ENCODE results near the gene WDR47. TPM values are rescaled to one million over a fixed set of nuclear protein-coding genes. Genes with fewer than 3 reads are reported as not detected.

Gene WDR47
- 14.2 and 16.8 TPM in 2 replicates for total RNA-seq (2014; rRNA removed; shearing (Covaris generic))

DNA sequence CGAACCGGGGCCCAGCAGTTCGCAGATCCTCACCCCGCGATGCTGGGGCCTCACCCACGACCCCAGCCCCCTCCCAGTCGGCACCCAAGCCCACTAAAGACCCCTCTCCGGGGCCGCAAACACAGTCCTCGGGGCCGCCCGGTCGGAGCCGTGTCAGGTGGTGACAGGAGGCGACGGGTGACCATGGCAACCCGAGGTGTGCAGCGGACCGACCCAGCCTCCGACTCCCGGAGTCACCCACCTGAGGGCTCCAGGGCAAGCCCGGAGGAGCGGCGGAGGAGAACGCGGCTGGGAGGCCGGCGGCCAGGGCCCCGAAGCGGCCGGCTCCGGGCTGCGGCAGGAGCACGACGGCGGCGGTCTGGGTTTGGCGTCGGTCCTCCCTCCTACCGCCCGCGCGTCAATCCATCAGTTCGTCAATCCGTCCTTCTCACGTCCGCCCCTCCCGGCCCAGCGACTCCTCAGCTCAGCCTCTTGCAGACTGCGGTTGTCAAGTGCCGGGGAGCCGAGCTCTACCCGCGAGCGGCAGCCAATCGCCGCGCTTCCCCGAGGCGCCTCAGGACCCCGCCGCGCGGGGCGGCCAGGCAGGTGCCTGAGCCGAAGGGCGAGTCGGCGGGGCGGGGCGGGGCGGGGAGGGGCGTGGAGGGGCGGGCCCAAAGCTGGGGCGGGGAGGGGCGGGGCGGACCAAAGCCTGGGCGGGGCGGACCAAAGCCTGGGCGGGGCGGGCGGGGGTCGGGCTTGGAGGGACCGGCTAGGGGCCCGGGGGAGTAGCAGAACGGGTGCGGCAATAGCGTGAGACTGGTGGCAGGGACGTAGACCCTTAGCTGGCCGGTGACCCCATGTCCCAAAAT lies at the start of gene WDR47:
TSS of gene WDR47 (minus strand) at position 482 of the 848 bp plus-strand sequence. CDS start 18,590 bp downstream, outside the sequence.
- peak; percentile 99 for DNase-seq (ENCODE audit: low read depth)

DNA sequence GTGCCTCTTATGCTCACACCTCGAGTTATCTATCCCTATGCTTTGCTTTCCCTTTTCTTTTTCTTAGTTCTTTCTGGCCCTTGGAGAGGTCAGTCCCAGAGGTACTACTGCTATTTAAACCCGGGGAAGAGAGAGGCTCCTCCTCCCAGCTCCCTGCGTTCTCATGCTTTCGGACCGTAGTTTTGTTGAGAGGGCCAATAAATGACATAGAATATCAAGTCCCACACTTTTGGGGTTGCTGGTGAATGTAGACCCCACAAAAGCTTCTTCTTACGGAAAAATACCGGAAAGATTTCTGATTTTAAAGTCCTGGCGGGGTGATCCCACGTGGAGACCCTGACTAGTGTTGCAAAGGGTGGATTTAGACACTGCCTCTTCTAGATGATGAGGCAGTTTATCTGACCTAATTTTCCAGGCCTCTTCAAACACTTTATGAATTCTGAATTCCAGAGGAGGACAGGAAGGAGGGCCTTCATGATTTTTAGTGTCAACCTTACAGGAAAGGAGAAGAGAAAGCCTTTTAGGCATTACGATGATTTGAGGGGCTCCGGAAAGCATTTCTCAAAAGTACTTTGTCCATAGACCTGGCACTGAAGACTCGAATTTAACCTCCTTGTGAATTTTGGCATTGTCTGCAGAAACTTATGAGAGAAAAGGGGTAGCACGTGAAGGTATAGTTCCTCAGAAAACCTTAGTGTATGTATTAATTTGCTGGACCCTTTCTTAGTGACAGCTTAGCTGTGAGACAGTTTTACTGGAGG lies 49.4 kb upstream of the WDR47 start:
- no peak for DNase-seq (ENCODE audit: low read depth)

DNA sequence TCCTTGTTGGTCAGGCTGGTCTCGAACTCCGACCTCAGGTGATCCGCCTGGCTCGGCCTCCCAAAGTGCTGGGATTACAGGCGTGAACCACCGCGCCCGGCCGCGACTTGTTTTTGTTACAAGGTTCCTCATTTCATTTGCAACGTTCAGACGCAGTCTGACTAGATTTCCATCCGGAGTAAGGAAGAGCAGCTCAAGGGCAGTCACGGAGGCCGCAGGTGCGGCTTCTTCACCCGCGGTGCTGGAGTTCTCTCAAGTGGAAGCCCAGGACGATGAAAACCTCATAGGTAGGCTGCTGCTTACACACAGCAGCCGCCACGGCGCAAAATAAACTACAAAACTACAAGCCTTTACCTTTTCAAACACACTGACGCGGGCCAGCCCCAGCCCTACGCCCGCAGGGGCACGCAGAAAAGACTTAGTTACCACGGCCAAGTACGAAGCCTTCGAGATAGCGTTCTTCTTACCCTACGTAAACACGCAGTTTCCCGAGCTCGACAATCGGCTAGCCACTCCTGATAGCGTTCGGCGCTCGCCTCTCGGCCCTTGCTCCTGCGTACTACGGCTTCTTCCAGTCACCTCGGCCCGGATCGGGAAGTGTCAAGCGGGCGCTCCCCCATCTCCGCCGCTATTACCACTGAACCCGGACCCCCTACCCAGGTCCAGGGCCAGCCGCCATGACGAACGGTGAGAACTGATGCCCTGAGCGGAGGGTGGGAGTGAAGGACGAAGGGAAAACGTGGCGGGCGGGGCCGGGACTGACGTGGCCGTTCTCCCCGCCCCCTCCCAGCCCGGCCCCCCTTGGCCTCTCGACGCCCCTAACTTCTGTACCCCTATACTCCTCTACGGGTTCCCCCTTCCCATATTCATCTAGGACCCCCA lies 48.5 kb upstream of the WDR47 start, which contains the start of gene TMEM167B:
TSS of gene TMEM167B (plus strand) at position 569 of the 882 bp plus-strand sequence. CDS start at position 678, 109 bp downstream.
- peak; percentile 96 for DNase-seq (ENCODE audit: low read depth)

DNA sequence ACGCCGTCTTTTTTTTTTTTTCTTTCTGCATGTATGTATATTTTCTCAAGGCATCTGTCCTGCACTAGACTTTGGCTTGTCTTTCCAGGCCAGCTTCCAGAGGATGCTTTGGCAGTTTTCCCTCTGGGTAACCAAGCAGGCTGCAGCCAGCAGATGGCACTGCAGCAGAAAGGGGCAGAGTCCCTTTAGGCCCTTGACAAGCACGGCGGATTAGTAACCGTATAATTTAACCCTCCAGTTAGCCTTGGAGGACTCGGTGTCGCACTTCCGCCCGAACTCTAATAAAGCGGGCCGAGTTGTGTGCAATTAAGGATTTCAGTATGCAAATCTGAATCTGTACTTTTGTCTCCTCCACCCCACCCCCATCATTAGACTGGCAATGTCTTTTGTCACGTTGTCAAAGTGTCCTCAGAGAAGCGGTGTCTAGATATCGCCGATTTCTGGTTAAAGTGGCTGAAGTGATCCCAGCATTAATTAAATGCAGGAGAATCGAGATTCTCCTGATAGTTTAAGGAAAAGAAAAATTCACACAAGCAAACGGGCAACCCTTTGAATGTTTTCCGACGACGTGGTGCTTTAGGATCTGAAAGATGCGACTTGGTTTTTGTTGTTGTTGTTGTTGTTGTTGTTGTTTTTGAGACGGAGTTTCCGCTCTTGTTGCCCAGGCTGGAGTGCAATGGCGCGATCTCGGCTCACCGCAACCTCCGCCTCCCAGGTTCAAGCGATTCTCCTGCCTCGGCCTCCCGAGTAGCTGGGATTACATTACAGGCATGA lies 47.5 kb upstream of the WDR47 start:
- DNase-seq (ENCODE audit: low read depth): peak; percentile 53

DNA sequence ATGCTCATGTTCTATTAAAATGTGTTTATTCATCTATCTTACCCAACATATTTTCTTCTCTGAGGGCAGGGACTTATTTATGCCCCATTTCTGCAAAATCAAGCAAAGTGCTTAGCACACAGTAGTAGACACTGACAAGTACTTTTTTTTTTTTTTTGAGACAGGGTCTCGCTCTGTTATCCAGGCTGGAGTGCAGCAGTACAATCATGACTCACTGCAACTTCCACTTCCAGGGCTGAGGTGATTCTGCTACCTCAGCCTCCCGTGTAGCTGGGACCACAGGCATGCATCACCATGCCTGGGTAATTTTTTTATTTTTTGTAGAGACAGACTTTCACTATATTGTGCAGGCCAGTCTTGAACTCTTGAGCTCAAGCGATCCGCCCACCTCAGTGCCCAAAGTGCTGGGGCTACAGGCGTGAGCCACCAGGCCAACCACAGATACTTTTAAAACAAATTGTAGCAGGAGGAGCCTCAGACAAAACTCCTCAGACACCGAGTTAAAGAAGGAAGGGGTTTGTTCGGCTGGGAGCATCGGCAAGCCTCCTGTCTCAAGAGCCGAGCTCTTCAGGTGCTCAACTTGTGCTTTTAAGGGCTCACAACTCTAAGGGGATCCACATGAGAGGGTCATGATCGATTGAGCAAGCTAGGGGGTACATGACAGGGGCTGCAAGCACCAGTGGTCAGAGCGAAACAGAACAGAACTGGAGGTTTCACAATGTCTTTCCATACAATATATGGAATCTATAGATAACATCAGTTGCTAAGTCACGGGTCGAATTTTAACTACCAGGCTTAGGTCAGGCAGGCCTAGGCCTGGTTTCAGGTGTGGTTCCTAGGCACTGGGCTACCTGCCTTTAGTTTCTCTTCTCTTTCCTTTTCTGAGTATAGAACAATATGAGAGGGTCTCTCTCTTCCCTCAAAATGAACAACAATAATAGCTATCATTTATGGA lies 42.9 kb upstream of the WDR47 start:
- DNase-seq (ENCODE audit: low read depth): peak; percentile 86

DNA sequence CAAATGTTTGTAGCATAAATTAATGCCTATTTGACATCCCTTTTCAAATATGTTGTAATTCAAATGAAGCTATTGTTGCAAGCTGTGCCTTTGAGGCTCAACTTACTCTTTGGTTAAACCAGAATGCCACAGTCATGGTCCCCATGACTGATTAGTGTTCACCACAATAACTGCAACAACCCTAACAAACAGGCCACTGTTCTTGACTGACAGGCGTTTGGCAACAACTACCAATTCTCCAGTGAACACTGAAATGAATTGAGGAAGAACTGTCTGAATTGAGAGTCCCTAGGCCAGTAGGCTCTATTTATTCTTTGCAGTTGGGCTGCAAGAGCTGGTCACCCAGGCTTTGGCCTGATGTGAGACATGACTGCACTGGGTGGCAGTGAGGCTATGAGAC lies 42.0 kb upstream of the WDR47 start:
- DNase-seq (ENCODE audit: low read depth): no peak

DNA sequence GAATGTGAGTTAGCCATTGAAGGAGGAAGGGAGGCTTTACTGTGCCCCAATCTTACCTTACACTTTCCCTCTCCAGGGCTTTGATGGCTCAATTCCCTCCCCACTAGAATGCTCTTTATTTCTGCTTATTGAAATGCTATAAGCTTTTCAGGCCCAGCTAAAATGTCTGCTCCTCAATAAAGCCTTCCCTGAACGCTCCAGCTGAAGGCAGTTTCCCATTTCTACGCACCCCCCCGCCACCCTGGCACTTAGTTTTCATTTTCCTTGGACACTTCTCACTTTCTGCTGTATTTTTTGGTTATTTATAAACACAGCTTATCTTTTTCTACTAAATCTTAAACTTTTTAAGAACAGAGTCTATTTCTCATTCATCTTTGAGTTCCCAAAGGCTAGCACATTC lies 41.6 kb upstream of the WDR47 start:
- no peak for DNase-seq (ENCODE audit: low read depth)

DNA sequence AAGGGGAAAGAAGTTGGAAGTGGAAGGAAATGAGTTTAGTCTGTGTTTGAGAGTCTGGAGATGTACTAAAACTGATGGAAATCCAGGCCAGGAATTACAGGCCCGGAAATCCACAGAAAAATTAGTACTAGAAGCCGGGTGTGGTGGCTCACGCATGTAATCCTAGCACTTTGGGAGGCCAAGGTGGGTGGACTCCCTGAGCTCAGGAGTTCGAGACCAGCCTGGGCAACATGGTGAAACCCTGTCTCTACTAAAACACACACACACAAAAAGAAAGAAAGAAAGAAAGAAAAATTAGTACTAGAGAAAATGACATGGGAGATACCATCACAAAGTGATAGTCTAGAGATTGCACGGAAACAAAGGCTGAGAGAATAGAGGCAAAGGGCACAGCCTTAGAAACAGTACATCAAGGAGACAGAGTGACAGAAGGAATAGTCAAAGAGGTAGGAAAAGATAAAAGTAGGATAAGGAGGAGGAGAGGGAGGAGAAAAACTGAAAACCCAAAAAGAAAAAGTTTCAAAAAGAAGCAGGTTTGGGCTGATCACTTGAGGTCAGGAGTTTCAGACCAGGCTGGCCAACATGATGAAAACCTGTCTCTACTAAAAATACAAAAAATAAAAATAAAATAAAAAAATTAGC lies 38.7 kb upstream of the WDR47 start:
- DNase-seq (ENCODE audit: low read depth): no peak

DNA sequence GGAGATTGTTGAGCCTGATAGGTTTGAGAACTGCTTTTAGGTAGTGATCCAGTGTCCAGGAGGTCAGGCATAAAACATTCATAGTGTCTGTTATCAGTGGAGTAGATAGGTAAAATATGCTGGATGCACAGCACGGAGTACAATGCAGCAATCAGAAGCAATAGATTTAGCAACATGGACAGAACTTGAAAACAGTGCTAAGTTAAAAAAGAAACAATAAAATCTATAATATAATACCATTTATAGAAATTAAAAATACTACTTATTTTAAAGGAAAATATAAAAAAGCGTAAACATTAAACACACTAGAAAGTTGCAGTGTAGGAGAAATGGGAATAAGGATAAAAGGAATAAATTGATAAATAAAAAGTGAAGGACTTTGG lies 37.3 kb upstream of the WDR47 start:
- no peak for DNase-seq (ENCODE audit: low read depth)

DNA sequence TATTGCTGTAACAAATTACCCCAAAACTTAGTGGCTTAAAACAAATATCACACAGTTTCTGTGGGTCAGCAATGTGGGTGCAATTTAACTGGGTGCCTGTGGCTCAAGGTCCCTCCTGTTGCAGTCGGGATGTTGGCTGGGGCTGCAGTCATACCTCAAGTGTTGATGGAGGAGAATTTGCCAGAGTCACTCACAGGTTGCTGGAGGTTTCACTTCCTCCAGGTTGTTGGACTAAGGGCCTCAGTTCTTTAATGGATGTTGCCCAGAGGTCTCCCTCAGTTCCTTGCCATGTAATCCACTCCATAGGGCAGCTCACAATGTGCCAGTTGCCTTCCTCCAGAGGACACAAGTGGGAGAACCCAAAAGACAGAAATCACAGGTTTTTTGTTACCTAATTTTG lies 36.4 kb upstream of the WDR47 start:
- no peak for DNase-seq (ENCODE audit: low read depth)

DNA sequence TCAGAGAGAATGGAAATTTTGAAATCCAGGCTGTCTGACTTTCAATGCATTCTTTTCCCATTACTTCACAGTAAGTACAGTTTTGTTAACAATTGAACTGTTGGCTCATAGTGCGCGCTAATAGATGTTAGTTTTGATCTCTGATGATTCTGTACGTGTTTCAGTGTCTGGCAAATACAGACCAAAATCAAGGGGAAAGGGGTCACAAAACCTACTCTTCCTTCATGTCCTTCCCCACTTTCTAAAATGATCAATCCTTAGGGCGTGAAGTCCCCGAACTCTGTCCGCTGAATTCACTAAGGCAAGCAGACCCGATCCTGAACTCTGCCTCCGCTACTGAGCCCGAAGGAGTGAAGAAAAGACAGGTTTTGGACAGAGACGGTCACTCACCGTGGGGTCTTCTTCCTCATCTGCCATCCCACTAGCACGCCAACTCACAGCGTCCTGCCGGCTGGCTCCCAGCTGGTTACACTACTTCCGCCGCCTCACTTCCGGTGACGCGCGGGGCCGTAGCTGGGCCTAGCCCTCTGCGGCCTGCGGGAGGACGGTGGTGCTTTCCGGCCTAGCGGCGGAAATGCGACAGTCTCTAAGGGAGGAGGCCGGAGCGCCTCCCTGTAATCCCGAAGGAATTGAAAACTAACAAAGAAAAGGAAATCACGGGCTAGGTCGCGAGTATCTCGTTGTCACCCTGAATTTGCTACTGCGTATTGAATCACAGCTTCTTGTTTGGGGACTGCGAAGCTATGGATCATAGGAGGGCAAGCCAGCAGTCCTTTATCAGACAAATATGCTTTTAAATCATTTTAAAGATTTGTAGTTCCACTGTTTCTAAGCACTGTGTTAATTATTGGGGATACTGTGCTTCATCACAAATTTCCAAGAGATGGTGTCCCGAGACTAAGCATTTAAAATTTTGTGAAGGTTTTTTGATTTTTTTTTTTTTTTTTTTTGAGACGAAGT lies 33.9 kb upstream of the WDR47 start, which contains the start of gene TAF13:
TSS of gene TAF13 (minus strand) at position 473 of the 960 bp plus-strand sequence. CDS start at position 417, 56 bp downstream.
- DNase-seq (ENCODE audit: low read depth): peak; percentile 99

DNA sequence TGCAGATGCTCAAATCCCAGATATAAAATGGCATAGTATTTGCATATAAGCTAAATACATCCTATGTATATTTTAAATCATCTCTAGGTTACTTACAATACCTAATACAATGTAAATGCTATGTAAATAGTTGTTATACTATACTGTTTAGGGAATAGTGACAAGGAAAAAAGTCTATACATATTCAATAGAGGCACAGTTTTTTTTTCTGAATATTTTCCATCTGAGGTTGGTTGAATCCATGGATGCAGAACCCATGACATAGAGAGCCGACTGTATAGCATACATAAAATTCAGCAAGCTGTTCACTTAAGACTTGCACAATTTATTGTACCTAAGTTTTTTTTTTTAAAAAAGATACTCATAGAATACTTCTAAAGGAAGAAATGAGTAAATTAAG lies 27.4 kb upstream of the WDR47 start:
- no peak for DNase-seq (ENCODE audit: low read depth)

DNA sequence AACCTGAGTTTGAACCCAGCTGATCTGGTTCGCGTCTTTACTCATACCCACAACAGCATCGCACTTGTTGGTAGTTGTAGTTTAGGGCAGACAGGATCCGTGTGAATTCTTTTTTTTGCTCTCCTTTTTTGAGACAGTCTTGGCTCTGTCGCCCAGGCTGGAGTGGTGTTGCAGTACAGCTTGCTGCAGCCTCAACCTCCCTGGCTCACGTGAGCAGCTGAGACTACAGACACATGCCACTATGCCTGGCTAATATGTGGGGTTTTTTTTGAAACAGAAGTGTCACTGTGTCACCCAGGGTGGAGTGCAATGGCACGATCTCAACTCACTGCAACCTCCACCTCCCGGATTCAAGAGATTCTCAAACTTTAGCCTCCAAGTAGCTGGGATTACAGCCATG lies 26.0 kb upstream of the WDR47 start:
- DNase-seq (ENCODE audit: low read depth): no peak

DNA sequence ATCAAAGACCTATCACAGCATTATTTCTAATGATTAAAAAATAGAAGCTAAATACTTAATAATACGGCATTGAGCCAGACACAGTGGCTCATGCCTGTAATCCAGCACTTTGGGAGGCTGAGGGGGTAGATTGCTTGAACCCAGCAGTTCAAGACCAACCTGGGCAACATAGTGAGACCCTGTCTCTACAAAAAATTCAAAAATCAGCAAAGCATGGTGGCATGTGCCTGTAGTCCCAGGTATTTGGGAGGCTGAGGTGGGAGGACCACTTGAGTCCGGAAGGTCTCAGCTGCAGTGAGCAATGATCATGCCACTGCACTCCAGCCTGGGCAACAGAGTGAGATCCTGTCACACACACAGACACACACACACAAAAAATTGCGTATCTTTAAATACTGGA lies 23.2 kb upstream of the WDR47 start:
- no peak for DNase-seq (ENCODE audit: low read depth)

DNA sequence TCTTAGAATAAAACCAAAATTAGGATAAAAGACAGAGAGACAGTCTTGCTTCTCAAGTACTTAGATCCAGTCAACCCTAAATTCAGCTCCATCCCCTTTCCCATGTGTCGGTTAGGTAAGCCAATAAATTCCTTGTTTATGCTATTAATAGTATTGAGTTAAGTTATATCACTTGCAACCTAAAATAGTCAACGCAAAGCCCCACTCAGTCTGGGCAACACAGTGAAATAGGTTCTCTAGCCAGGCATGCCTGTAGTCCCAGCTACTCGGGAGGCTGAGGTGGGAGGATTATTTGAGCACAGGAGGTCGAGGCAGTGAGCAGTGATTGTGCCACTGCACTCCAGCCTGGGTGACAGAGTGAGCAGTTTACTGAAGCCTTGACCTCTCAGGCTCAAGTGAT lies 19.3 kb upstream of the WDR47 start:
- no peak for DNase-seq (ENCODE audit: low read depth)

DNA sequence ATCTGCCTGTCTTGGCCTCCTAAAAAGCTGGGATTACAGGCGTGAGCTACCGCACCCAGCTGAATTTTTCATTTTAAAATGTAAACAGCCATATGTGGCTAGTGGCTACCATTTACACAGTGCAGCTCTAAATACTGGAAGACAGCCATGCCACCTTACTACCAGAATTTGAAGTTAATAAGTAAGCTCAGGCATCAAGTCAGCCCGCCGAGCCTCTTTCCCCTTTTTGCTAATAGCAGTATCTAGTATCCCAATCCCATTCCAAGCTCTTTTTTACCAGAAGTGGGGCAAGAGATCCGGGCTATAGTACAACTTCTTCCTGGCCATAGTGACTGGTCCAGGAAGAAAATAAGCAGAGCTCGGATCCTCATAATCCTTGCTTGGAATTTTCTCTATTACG lies 18.8 kb upstream of the WDR47 start:
- no peak for DNase-seq (ENCODE audit: low read depth)

DNA sequence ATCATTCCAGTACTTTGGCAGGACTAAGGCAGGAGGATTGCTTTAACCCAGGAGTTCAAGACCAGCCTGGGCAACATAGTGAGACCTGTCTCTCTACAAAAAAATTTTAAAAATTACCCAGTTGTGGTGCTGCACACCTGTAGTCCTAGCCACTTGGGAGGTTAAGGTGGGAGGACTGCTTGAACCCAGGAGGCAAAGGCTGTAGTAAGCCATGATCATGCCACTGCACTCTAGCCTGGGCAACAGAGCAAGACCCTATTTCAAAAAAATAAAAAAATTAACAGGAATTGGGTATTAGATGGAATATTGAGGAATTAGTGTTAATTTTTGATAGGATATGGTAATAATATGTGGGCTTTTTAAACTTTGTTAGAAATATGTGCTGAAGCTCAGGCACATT lies 17.1 kb upstream of the WDR47 start:
- DNase-seq (ENCODE audit: low read depth): no peak

DNA sequence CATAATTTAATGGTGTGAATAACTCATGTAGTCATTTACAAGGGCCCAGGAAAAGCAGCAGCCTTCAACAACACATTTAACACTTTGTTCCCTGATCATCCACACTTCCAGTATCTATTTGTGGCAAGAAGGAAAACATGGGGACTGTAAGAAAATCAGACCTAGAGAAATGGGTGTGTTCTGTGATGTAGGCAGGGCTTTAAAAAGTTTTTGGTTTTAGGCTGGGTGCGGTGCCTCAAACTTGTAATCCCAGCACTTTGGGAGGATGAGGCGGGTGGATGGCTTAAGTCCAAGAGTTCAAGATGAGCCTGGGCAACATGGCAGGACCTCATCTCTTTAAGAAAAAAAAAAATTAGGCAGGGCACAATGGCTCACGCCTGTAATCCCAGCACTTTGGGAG lies 14.2 kb upstream of the WDR47 start:
- no peak for DNase-seq (ENCODE audit: low read depth)

All from Daoy (cell line).